K562 (cell line): ENCODE data around the gene SERTAD2. TPM values are rescaled to one million over a fixed set of nuclear protein-coding genes. Genes with fewer than 3 reads are reported as not detected.
A peak's percentile ranks its signal among the peaks of the same experiment; 100 is the strongest.

Source experiments
- ATF1 ChIP-seq, 2 experiments: fragments of 450-650 bp in 1 of 2; IDR thresholded peaks; 2 replicates each; pipeline ENCODE4 v1.6.1; 2016; ENCODE audit warnings: missing compliant biosample characterization in 1 of 2, missing genetic modification characterization in 1 of 2
- BRD4 ChIP-seq: fragments of 200-600 bp; sonication (generic); IDR thresholded peaks from 2 replicates; pipeline ENCODE4 v1.6.1; 2017; ENCODE audit warnings: inconsistent platforms
- CEBPB ChIP-seq: fragments of 450-650 bp; IDR thresholded peaks from 2 replicates; pipeline ENCODE4 v1.6.1; 2016; ENCODE audit warnings: missing genetic modification characterization, missing compliant biosample characterization
- CREB1 ChIP-seq, 2 experiments: sonication (generic) in 1 of 2; formaldehyde crosslinking in 1 of 2; IDR thresholded peaks; 2 replicates each; pipeline versions ENCODE4 v1.6.1 to v1.8.0; 2012 to 2022; ENCODE audit warnings: inconsistent platforms in 1 of 2, mild to moderate bottlenecking in 1 of 2, missing genetic modification reagents in 1 of 2, moderate library complexity in 1 of 2
- CREM ChIP-seq: IDR thresholded peaks from 2 replicates; pipeline ENCODE4 v1.6.1; 2014; ENCODE audit warnings: antibody characterized with exemption, low read depth
- CTBP1 ChIP-seq: fragments of 450-650 bp; IDR thresholded peaks from 2 replicates; pipeline ENCODE4 v1.6.1; 2016; ENCODE audit warnings: borderline replicate concordance
- DPF2 ChIP-seq: fragments of 450-650 bp; IDR thresholded peaks from 2 replicates; pipeline ENCODE4 v1.6.1; 2016
- ESRRA ChIP-seq: fragments of 450-650 bp; IDR thresholded peaks from 2 replicates; pipeline ENCODE4 v1.6.1; 2014; ENCODE audit warnings: low read depth, mild to moderate bottlenecking, moderate library complexity, borderline replicate concordance
- GABPA ChIP-seq: fragments of 200-800 bp; sonication (Bioruptor generic); conservative IDR thresholded peaks from 2 replicates; pipeline ENCODE4 v1.6.1; 2016; ENCODE audit warnings: low read depth, missing genetic modification characterization, missing compliant biosample characterization
- HSF4 ChIP-seq: fragments of 250-450 bp; sonication (Bioruptor Pico); IDR thresholded peaks from 2 replicates; pipeline ENCODE4 v2.1.2; 2022; ENCODE audit warnings: mild to moderate bottlenecking, moderate library complexity, borderline replicate concordance
- IRF2 ChIP-seq: sonication (generic); formaldehyde crosslinking; IDR thresholded peaks from 2 replicates; pipeline ENCODE4 v1.8.1; 2022; ENCODE audit warnings: mild to moderate bottlenecking, missing genetic modification reagents
- MEIS2 ChIP-seq: fragments of 450-650 bp; IDR thresholded peaks from 2 replicates; pipeline ENCODE4 v1.6.1; 2014; ENCODE audit warnings: mild to moderate bottlenecking; ENCODE audit not compliant: partially characterized antibody
- NCOA4 ChIP-seq: fragments of 450-650 bp; IDR thresholded peaks from 2 replicates; pipeline ENCODE4 v1.6.1; 2018; ENCODE audit warnings: mild to moderate bottlenecking; ENCODE audit not compliant: partially characterized antibody
- PHF20 ChIP-seq: fragments of 450-650 bp; IDR thresholded peaks from 2 replicates; pipeline ENCODE4 v1.6.1; 2018; ENCODE audit not compliant: partially characterized antibody
- SMARCC2 ChIP-seq: fragments of 450-650 bp; IDR thresholded peaks from 2 replicates; pipeline ENCODE4 v1.6.1; 2017; ENCODE audit warnings: antibody characterized with exemption, moderate library complexity, mild to moderate bottlenecking, low read depth
- SP2 ChIP-seq: IDR thresholded peaks from 2 replicates; pipeline ENCODE4 v1.6.1; 2011; ENCODE audit warnings: mild to moderate bottlenecking, low read depth, low read length, moderate library complexity; ENCODE audit not compliant: poor library complexity, severe bottlenecking; ENCODE audit errors: extremely low read depth
- TSC22D4 ChIP-seq: fragments of 450-650 bp; IDR thresholded peaks from 2 replicates; pipeline ENCODE4 v1.6.1; 2016; ENCODE audit warnings: missing genetic modification characterization, missing biosample characterization, control low read depth
- U2AF2 ChIP-seq: fragments of 200-400 bp; formaldehyde crosslinking; optimal IDR thresholded peaks from 2 replicates; pipeline ENCODE3; 2017; ENCODE audit warnings: low read depth, mild to moderate bottlenecking, low read length
- ZEB2 ChIP-seq: fragments of 450-650 bp; IDR thresholded peaks from 2 replicates; pipeline ENCODE4 v1.6.1; 2016
- ZNF121 ChIP-seq: sonication (generic); formaldehyde crosslinking; conservative IDR thresholded peaks from 2 replicates; pipeline ENCODE4 v1.8.0; 2022; ENCODE audit warnings: missing genetic modification reagents
- ZNF124 ChIP-seq: sonication (generic); formaldehyde crosslinking; IDR thresholded peaks from 2 replicates; pipeline ENCODE4 v1.8.1; 2022; ENCODE audit warnings: missing genetic modification reagents
- ZNF134 ChIP-seq: fragments of 250-450 bp; sonication (Bioruptor Pico); conservative IDR thresholded peaks from 2 replicates; pipeline ENCODE4 v1.4.0; 2020
- ZNF507 ChIP-seq: conservative IDR thresholded peaks from 2 replicates; pipeline ENCODE4 v1.6.1; 2017; ENCODE audit warnings: missing genetic modification characterization, missing compliant biosample characterization
- ZNF561 ChIP-seq: fragments of 450-650 bp; formaldehyde crosslinking; conservative IDR thresholded peaks from 2 replicates; pipeline ENCODE4 v1.4.0; 2020; ENCODE audit warnings: mild to moderate bottlenecking, moderate library complexity
- ZNF57 ChIP-seq: fragments of 450-650 bp; formaldehyde crosslinking; IDR thresholded peaks from 2 replicates; pipeline ENCODE4 v1.4.0; 2020; ENCODE audit warnings: mild to moderate bottlenecking, moderate library complexity
- polyA plus RNA-seq, 8 experiments: library from polyadenylated mRNA; depleted of rRNA in 4 of 8; stranded (reverse) in 5 of 8; unstranded in 3 of 8; fragments of >200 nt; fragmentation: Nextera tagmentation in 2 of 8; fragmentation: Illumina TruSeq in 1 of 8; extraction: Ambion mirVana in 2 of 8; extraction: Trizol in 1 of 8; gene quantifications; 2 replicates each; pipeline versions ENCODE4 v1.2.1 to v1.2.3, GENCODE V29; 2011 to 2014; ENCODE audit warnings: inconsistent platforms in 1 of 8, missing spikeins in 1 of 8
- total RNA-seq, 7 experiments: library from RNA; depleted of rRNA in 6 of 7; stranded (reverse); fragments of >200 nt in 6 of 7; fragmentation: Illumina TruSeq in 2 of 7; extraction: Trizol in 2 of 7; gene quantifications; 2 replicates each; pipeline versions ENCODE4 v1.2.1 to v1.2.3, GENCODE V29; 2011 to 2021; ENCODE audit warnings: low replicate concordance in 1 of 7
- TF ChIP-seq, protein P1 (sequence below), 2 experiments: fragments of 450-650 bp in 1 of 2; sonication (generic) in 1 of 2; formaldehyde crosslinking in 1 of 2; IDR thresholded peaks in 1 of 2; conservative IDR thresholded peaks in 1 of 2; 2 replicates each; pipeline versions ENCODE4 v1.6.1 to v1.8.1; 2016 to 2023; ENCODE audit warnings: mild to moderate bottlenecking in 2 of 2, moderate library complexity in 2 of 2, inconsistent platforms in 1 of 2, missing genetic modification reagents in 1 of 2
- TF ChIP-seq, protein P2 (sequence below): IDR thresholded peaks from 3 replicates; pipeline ENCODE4 v1.6.1; 2011; ENCODE audit warnings: borderline replicate concordance, mild to moderate bottlenecking; ENCODE audit not compliant: insufficient read length, insufficient read depth
- TF ChIP-seq, protein P3 (sequence below): fragments of 450-650 bp; formaldehyde crosslinking; IDR thresholded peaks from 2 replicates; pipeline ENCODE4 v1.4.0; 2022; ENCODE audit warnings: mild to moderate bottlenecking, moderate library complexity

SERTAD2 gene
- total and polyA plus RNA-seq, 9 of the 15 experiments (the other 6 are each of a cell fraction or from before 2014, with no cell fraction given), result 3.0 to 12.5 (median 6.1) TPM

DNA sequence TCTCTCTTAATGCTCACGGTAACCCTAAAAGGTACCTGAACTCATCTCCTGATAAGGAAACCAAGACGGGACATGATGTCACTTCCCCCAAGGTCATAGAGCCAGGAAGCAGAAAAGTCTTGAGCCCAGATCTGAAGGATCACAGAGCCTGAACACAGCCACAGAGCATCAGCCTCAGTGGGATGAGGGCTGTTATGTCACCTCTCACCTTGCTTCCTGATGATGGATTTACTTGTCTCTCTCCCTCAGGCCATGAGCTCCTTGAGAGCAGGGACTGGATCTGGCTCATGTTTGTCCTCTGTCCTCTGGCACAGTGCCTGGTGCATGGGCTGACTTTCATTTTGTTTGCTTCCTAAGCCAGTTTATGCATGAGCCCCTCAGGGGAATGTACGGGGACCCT lies 54.2 kb downstream of the SERTAD2 start (continued):
- TF ChIP-seq, protein P1, sequence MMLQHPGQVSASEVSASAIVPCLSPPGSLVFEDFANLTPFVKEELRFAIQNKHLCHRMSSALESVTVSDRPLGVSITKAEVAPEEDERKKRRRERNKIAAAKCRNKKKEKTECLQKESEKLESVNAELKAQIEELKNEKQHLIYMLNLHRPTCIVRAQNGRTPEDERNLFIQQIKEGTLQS (IDR thresholded peaks at IDR 0.05), result peak; percentile 60
- TF ChIP-seq, protein P1 (CRISPR knock-in tag; conservative IDR thresholded peaks at IDR 0.05), result no peak
- no peak for TF ChIP-seq PHF20
- no peak for TF ChIP-seq ZNF124 (CRISPR knock-in tag)
- no peak for TF ChIP-seq U2AF2
- no peak for TF ChIP-seq ATF1 (CRISPR knock-in tag; IDR thresholded peaks at IDR 0.05)
- TF ChIP-seq ATF1 (tag; IDR thresholded peaks at IDR 0.05), result 0 out of 2 replicates have a peak, but pooled peaks have one; percentile 16
- TF ChIP-seq, protein P2, sequence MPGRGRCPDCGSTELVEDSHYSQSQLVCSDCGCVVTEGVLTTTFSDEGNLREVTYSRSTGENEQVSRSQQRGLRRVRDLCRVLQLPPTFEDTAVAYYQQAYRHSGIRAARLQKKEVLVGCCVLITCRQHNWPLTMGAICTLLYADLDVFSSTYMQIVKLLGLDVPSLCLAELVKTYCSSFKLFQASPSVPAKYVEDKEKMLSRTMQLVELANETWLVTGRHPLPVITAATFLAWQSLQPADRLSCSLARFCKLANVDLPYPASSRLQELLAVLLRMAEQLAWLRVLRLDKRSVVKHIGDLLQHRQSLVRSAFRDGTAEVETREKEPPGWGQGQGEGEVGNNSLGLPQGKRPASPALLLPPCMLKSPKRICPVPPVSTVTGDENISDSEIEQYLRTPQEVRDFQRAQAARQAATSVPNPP, result no peak
- 0 out of 2 replicates have a peak, but pooled peaks have one; percentile 22 for TF ChIP-seq ZEB2
- TF ChIP-seq, protein P3, sequence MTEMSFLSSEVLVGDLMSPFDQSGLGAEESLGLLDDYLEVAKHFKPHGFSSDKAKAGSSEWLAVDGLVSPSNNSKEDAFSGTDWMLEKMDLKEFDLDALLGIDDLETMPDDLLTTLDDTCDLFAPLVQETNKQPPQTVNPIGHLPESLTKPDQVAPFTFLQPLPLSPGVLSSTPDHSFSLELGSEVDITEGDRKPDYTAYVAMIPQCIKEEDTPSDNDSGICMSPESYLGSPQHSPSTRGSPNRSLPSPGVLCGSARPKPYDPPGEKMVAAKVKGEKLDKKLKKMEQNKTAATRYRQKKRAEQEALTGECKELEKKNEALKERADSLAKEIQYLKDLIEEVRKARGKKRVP, result no peak
- TF ChIP-seq DPF2, result no peak
- peak; percentile 41 for TF ChIP-seq MEIS2
- TF ChIP-seq ZNF561 (CRISPR knock-in tag), result no peak
- TF ChIP-seq GABPA (tag), result peak; percentile 39; the same call in 1 of the 2 replicates
- TF ChIP-seq SMARCC2, result no peak
- no peak for TF ChIP-seq ZNF134 (CRISPR knock-in tag)
- no peak for TF ChIP-seq HSF4 (CRISPR knock-in tag)
- no peak for TF ChIP-seq SP2
- TF ChIP-seq ZNF57, result no peak
- TF ChIP-seq CREM, result peak; percentile 5; the same call in 1 of the 2 replicates
- no peak for TF ChIP-seq BRD4
- no peak for TF ChIP-seq TSC22D4 (tag)
- no peak for TF ChIP-seq NCOA4
- TF ChIP-seq CTBP1, result 0 out of 2 replicates have a peak, but pooled peaks have one; percentile 40
- TF ChIP-seq IRF2 (CRISPR knock-in tag), result no peak
- TF ChIP-seq ESRRA, result peak; percentile 79
- TF ChIP-seq ZNF121 (CRISPR knock-in tag), result no peak
- no peak for TF ChIP-seq ZNF507 (tag)
- TF ChIP-seq CEBPB (tag), result no peak
- no peak for TF ChIP-seq CREB1 (IDR thresholded peaks at IDR 0.05)
- TF ChIP-seq CREB1 (CRISPR knock-in tag; IDR thresholded peaks at IDR 0.05), result no peak
